ENCODE measurements around the gene PARD3.

Gene PARD3

GRCh38 chr10:34319197-34319846 lies 495.8 kb downstream of the PARD3 start:
- DNase-seq, result no peak

GRCh38 chr10:34316154-34316553 lies 498.9 kb downstream of the PARD3 start:
- no peak for DNase-seq

- no peak for DNase-seq
These were observed 500.6 kb downstream of the PARD3 start for GRCh38 chr10:34314457-34314856.

- no peak for DNase-seq
These were observed 501.2 kb downstream of the PARD3 start for GRCh38 chr10:34313888-34314287.

- no peak for DNase-seq
These were observed 501.7 kb downstream of the PARD3 start for GRCh38 chr10:34313353-34313752.

- DNase-seq, result no peak
These were observed 503.4 kb downstream of the PARD3 start for GRCh38 chr10:34311679-34312078.

GRCh38 chr10:34310234-34310633 lies 504.9 kb downstream of the PARD3 start:
- no peak for DNase-seq

- DNase-seq, result no peak
These were observed 509.9 kb downstream of the PARD3 start for GRCh38 chr10:34305189-34305588.

- no peak for DNase-seq
These were observed 512.1 kb downstream of the PARD3 start for GRCh38 chr10:34303022-34303421.

GRCh38 chr10:34299105-34299611 lies 515.9 kb downstream of the PARD3 start:
- no peak for DNase-seq

GRCh38 chr10:34298346-34298818 lies 516.7 kb downstream of the PARD3 start:
- no peak for DNase-seq

GRCh38 chr10:34297541-34298345 lies 517.4 kb downstream of the PARD3 start:
- no peak for DNase-seq

GRCh38 chr10:34295142-34295548 lies 520.0 kb downstream of the PARD3 start:
- no peak for DNase-seq

GRCh38 chr10:34294137-34294536 lies 521.0 kb downstream of the PARD3 start:
- DNase-seq, result no peak

- no peak for DNase-seq
These were observed 522.4 kb downstream of the PARD3 start for GRCh38 chr10:34292675-34293074.

GRCh38 chr10:34292194-34292565 lies 522.9 kb downstream of the PARD3 start:
- no peak for DNase-seq

GRCh38 chr10:34291466-34292193 lies 523.5 kb downstream of the PARD3 start:
- no peak for DNase-seq

GRCh38 chr10:34290412-34291081 lies 524.5 kb downstream of the PARD3 start:
- no peak for DNase-seq

- no peak for DNase-seq
These were observed 526.5 kb downstream of the PARD3 start for GRCh38 chr10:34288634-34289033.

- no peak for DNase-seq
These were observed 528.9 kb downstream of the PARD3 start for GRCh38 chr10:34286136-34286739.

- DNase-seq, result no peak
These were observed 533.2 kb downstream of the PARD3 start for GRCh38 chr10:34281661-34282582.

Data from activated CD8-positive, alpha-beta memory T cell treated with anti-CD3 and anti-CD28 coated beads for 24 hours (primary cell).